Gastrocnemius medialis (tissue), 4 donors: Measurements from ENCODE around the gene FYCO1. TPM values are rescaled to one million over a fixed set of nuclear protein-coding genes. Genes with fewer than 3 reads are reported as not detected.

Experiments
- ATAC-seq, 2 donors: fragments of 150-250 bp; one replicate each; pipeline ENCODE4 v1.9.1; 2016
- DNase-seq, 2 donors: peaks; one replicate each; pipeline ENCODE4 v3.0.0-alpha.2; 2019
- H3K27ac ChIP-seq, 4 donors: fragments of 200-600 bp; sonication (generic); 1 replicate in 1 of 4; 2 replicates in 3 of 4; pipeline ENCODE4 v1.5.1; 2016 to 2018; ENCODE audit warnings: mild to moderate bottlenecking in 2 of 4, moderate library complexity in 1 of 4
- H3K27me3 ChIP-seq, 3 donors: fragments of 200-600 bp; sonication (generic) in 2 of 3; 1 replicate in 1 of 3; 2 replicates in 2 of 3; pipeline versions ENCODE4 v1.5.1 to v1.6.0; 2016 to 2019; ENCODE audit warnings: mild to moderate bottlenecking in 1 of 3, moderate library complexity in 1 of 3
- H3K36me3 ChIP-seq, 2 donors: fragments of 200-600 bp; sonication (generic) in 1 of 2; one replicate each; pipeline ENCODE4 v1.5.1; 2017 to 2018
- H3K4me1 ChIP-seq, 2 donors: fragments of 200-600 bp; sonication (generic) in 1 of 2; one replicate each; pipeline ENCODE4 v1.5.1; 2016 to 2017; ENCODE audit warnings: mild to moderate bottlenecking in 2 of 2
- H3K4me3 ChIP-seq, 4 donors: fragments of 200-600 bp; sonication (generic) in 3 of 4; 1 replicate in 1 of 4; 2 replicates in 3 of 4; pipeline ENCODE4 v1.5.1; 2016 to 2019; ENCODE audit warnings: mild to moderate bottlenecking in 2 of 4
- H3K9me3 ChIP-seq, 3 donors: fragments of 200-600 bp; sonication (generic) in 2 of 3; 1 replicate in 1 of 3; 2 replicates in 2 of 3; pipeline ENCODE4 v1.5.1; 2016 to 2019
- CTCF ChIP-seq, 5 experiments: fragments of 450-650 bp in 3 of 5; fragments of 200-600 bp in 2 of 5; sonication (generic) in 2 of 5; IDR thresholded peaks in 4 of 5; conservative IDR thresholded peaks in 1 of 5; 1 replicate in 4 of 5; 2 replicates in 1 of 5; pipeline ENCODE4 v1.5.1; 2016 to 2019; ENCODE audit warnings: antibody characterized with exemption in 5 of 5, mild to moderate bottlenecking in 3 of 5, moderate library complexity in 3 of 5
- POLR2A ChIP-seq, 2 donors: fragments of 450-650 bp; IDR thresholded peaks; one replicate each; pipeline ENCODE4 v1.6.1; 2017; ENCODE audit warnings: antibody characterized with exemption in 2 of 2, mild to moderate bottlenecking in 2 of 2, moderate library complexity in 2 of 2
- in situ Hi-C, 4 donors: fragments of 200-750 bp; cut with MboI; loops; one replicate each; pipeline versions ENCODE4 v1.15.0 to v1.8.0; 2017; ENCODE audit warnings: low sequenced_read_pairs in 4 of 4
- intact Hi-C: fragments of 100-400 bp; cut with DNase I; formaldehyde crosslinking; loops from one replicate; pipeline ENCODE4 v1.15.1; 2023; ENCODE audit warnings: low total_unique reads
- total RNA-seq, 4 donors: library from RNA; depleted of rRNA; stranded (reverse); fragments of >200 nt; gene quantifications; one replicate each; pipeline versions ENCODE4 v1.1.0 to v1.2.3, GENCODE V29; 2016

The FYCO1 gene
- total RNA-seq, 4 donors from 2014 or later = 47.4 to 99.8 (median 84.2) TPM

DNA sequence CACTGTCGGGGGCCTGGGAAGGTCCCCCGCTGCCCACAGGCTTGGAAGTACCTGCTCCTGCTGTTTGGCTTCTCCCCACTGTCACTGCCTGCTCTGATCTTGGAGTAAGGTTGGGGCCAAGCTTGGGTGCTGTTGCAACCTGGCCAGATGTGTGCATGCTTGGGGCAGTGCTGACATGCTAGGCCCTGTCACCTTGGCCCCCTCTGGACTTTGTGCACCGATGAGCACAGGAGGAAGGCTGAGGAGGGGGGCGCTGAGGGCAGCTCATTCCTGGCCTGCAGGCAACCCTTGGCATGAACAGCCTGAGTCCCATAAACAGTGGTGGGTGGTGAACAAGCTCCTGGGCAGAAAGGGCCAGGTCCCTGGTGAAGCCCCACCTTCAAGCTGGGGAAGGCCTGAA lies 35.6 kb upstream of the FYCO1 start:
- Histone ChIP-seq H3K9me3 (peaks cover 0 to 6% (median 0%) of the 10 kb centered on the region in 3 donors), H3K4me3 (no peak overlapping the region), H3K27ac (no peak overlapping the region), H3K4me1 (no peaks in the 10 kb centered on the region), H3K27me3 (no peaks in the 10 kb centered on the region), H3K36me3 (no peaks in the 10 kb centered on the region)
- in situ Hi-C loops (no loop called here), intact Hi-C loops (no loop called here)
- DNase-seq = no peak
- TF ChIP-seq CTCF (IDR thresholded peaks at IDR 0.05 in 4 of 5, conservative IDR thresholded peaks at IDR 0.05 in 1 of 5) (no peak), POLR2A (IDR thresholded peaks at IDR 0.05) (no peak)
- no peak for ATAC-seq

GRCh38 chr3:46030626-46031025 lies 35.0 kb upstream of the FYCO1 start:
- no peak overlapping the region for H3K4me3 ChIP-seq
- peaks cover 0 to 6% (median 0%) of the 10 kb centered on the region in 3 donors for H3K9me3 ChIP-seq
- TF ChIP-seq POLR2A (IDR thresholded peaks at IDR 0.05) (no peak), CTCF (IDR thresholded peaks at IDR 0.05 in 4 of 5, conservative IDR thresholded peaks at IDR 0.05 in 1 of 5) (no peak)

GRCh38 chr3:46029953-46030543 lies 34.4 kb upstream of the FYCO1 start:
- no peak for DNase-seq
- Histone ChIP-seq H3K27ac (no peak overlapping the region), H3K36me3 (no peaks in the 10 kb centered on the region), H3K27me3 (no peaks in the 10 kb centered on the region), H3K4me3 (no peak overlapping the region), H3K4me1 (no peaks in the 10 kb centered on the region), H3K9me3 (peaks cover 0 to 6% (median 0%) of the 10 kb centered on the region in 3 donors)
- no peak for TF ChIP-seq POLR2A (IDR thresholded peaks at IDR 0.05)
- no peak for TF ChIP-seq CTCF (IDR thresholded peaks at IDR 0.05 in 4 of 5, conservative IDR thresholded peaks at IDR 0.05 in 1 of 5)
- in situ Hi-C loops = no loop called here
- intact Hi-C loops = no loop called here
- no peak for ATAC-seq

More at GRCh38 chr3:46030626-46031025, 35.0 kb upstream of the FYCO1 start:
- H3K27me3 ChIP-seq = no peaks in the 10 kb centered on the region
- H3K27ac ChIP-seq = no peak overlapping the region
- no peak for DNase-seq
- ATAC-seq = no peak
- H3K4me1 ChIP-seq = no peaks in the 10 kb centered on the region
- intact Hi-C loops (no loop called here), in situ Hi-C loops (no loop called here)
- H3K36me3 ChIP-seq = no peaks in the 10 kb centered on the region

DNA sequence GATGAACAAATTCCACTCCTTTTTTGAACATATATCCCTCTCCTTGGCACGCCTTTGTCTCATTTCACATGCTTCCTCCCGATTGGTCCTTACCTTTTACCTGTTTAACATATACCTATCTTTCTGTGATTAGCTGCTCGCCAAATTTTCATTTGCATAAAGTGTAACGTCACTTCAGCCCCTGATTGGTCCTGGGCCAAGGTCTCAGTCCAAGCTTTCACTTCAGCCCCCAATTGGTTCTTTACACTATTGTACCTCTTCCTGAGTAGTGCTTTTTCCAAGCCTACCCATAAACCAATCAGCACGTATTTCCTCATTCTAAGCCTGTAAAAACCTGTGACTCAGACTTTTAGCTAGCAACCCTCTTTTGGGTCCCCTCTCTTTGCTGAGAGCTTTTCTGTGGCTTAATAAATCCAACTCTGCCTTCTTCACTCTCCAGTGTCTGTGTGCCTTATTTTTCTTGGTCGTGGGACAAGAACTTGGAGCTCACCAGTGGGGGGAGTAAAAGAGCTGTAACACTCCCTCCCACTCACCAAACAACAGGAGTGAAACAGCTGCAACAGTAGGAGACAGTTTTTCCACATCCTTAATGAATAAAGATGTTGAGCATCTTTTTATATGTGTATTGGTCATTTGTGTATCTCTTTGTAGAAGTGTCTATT lies 32.2 kb upstream of the FYCO1 start:
- TF ChIP-seq CTCF (IDR thresholded peaks at IDR 0.05 in 4 of 5, conservative IDR thresholded peaks at IDR 0.05 in 1 of 5) (no peak), POLR2A (IDR thresholded peaks at IDR 0.05) (no peak)
- H3K27ac ChIP-seq = no peak overlapping the region
- ATAC-seq = no peak
- no peak overlapping the region for H3K4me3 ChIP-seq
- H3K36me3 ChIP-seq = no peaks in the 10 kb centered on the region
- intact Hi-C loops = no loop called here
- no peaks in the 10 kb centered on the region for H3K4me1 ChIP-seq
- peaks cover 0 to 6% (median 0%) of the 10 kb centered on the region in 3 donors for H3K9me3 ChIP-seq
- in situ Hi-C loops = no loop called here
- H3K27me3 ChIP-seq = no peaks in the 10 kb centered on the region
- no peak for DNase-seq
